ENCODE data around the gene ICAM1.

ICAM1 gene

GRCh38 chr19:10271543-10272086 lies 695 bp downstream of the ICAM1 start:
- TF ChIP-seq REST (IDR thresholded peaks at IDR 0.05; ENCODE audit: insufficient read depth in 1 of 2, low read depth in 2 of 2, low read length in 2 of 2) (no peak), POLR2AphosphoS5 (IDR thresholded peaks at IDR 0.05; ENCODE audit: low read depth, low read length) (no peak), SIN3A (IDR thresholded peaks at IDR 0.05; ENCODE audit: borderline replicate concordance, insufficient read depth, low read length) (no peak), TAF1 (IDR thresholded peaks at IDR 0.05; ENCODE audit: borderline replicate concordance, insufficient read depth, low read length) (no peak), FOXP2 (optimal IDR thresholded peaks at IDR 0.05; ENCODE audit: borderline replicate concordance, extremely low read depth, extremely low read length, insufficient read depth) (no peak)

DNA sequence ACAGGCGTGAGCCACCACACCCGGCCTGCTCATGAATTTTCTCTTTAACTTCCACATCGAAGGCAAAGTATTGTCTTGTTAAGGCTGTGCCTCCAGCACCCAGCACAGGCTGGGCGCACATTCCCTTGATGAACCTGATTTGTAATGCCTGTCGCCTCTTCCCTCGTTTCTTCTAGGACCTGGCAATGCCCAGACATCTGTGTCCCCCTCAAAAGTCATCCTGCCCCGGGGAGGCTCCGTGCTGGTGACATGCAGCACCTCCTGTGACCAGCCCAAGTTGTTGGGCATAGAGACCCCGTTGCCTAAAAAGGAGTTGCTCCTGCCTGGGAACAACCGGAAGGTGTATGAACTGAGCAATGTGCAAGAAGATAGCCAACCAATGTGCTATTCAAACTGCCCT lies 3.7 kb downstream of the ICAM1 start:
- TF ChIP-seq FOXP2 (optimal IDR thresholded peaks at IDR 0.05; ENCODE audit: borderline replicate concordance, extremely low read depth, extremely low read length, insufficient read depth), result no peak

DNA sequence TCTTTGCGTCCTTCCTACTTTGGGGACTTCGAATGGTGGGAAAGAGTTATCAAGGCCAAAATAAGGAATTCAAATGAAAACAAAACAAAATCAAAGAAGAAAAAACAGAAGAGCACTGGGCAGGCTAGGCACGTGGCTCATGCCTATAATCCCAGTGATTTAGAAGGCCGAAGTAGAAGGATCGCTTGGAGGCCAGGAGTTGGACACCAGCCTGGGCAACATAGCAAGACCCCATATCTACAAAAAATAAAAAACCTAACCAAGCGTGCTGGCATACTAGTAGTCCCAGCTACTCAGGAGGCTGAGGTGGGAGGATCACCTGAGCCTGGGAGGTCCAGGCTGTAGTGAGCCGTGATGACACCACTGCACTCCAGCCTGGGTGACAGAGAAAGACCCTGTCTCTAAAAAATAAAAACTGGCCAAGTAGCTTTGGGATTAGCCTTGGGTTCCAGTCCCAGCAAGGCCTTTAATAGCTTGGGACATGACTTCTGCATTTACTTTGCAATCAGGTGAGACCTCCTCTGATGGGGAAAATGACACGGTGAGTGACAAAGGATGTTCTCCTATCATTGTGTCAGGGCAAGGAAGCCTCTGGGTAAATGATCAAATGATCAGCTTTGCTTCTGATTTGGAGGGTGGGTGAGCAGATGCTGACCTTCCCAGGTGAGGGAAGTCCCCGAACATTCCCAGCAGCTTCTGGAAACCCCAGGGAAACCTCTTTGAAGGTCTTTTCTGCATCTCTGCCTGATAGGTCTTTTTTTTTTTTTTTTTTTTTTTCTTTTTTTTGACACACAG lies 7.1 kb downstream of the ICAM1 start:
- no peak for TF ChIP-seq REST (IDR thresholded peaks at IDR 0.05; ENCODE audit: insufficient read depth in 1 of 2, low read depth in 2 of 2, low read length in 2 of 2)

DNA sequence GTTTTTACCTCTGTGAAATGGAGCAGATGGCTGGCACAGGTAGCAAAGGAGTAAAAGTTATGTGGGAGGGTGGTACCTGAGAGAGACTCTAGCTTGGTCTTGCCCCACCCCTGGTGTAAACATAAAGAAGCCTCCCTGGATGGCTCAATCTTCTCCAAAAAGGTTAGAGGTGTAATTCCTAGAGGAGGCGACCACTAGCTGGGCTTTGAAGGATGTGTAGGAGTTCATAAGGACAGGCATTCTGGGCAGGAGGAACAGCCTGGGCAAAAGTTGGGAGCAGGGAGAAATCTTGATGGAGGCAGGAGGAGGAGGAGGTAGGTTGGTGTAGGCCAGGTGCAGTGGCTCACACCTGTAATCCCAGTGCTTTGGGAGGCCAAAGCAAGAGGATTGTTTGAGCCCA lies 8.0 kb downstream of the ICAM1 start:
- no peak for TF ChIP-seq POLR2AphosphoS5 (IDR thresholded peaks at IDR 0.05; ENCODE audit: low read depth, low read length)
- TF ChIP-seq SIN3A (IDR thresholded peaks at IDR 0.05; ENCODE audit: borderline replicate concordance, insufficient read depth, low read length), result no peak
- TF ChIP-seq TAF1 (IDR thresholded peaks at IDR 0.05; ENCODE audit: borderline replicate concordance, insufficient read depth, low read length), result no peak
- TF ChIP-seq FOXP2 (optimal IDR thresholded peaks at IDR 0.05; ENCODE audit: borderline replicate concordance, extremely low read depth, extremely low read length, insufficient read depth), result no peak

- TF ChIP-seq TAF1 (IDR thresholded peaks at IDR 0.05; ENCODE audit: borderline replicate concordance, insufficient read depth, low read length) (no peak), FOXP2 (optimal IDR thresholded peaks at IDR 0.05; ENCODE audit: borderline replicate concordance, extremely low read depth, extremely low read length, insufficient read depth) (no peak), POLR2AphosphoS5 (IDR thresholded peaks at IDR 0.05; ENCODE audit: low read depth, low read length) (no peak), SIN3A (IDR thresholded peaks at IDR 0.05; ENCODE audit: borderline replicate concordance, insufficient read depth, low read length) (no peak), REST (IDR thresholded peaks at IDR 0.05; ENCODE audit: insufficient read depth in 1 of 2, low read depth in 2 of 2, low read length in 2 of 2) (no peak)
Measured at GRCh38 chr19:10279737-10280442, 9.0 kb downstream of the ICAM1 start.

Data from PFSK-1 (cell line).